Measurements from ENCODE around the gene SH2D1A.
"Not testable (repeated sequence)": the region's sequence is repeated elsewhere in the genome, so short reads cannot be mapped to it uniquely, and the experiment has no call there.

The SH2D1A gene

GRCh38 chrX:124346117-124346876 lies at the start of gene SH2D1A:
Gene SH2D1A, plus strand, starts transcription at chrX:124346563. Its CDS starts 80 bp downstream, at chrX:124346643.
- peak; percentile 5 for DNase-seq

- DNase-seq = not testable (repeated sequence)
Measured at GRCh38 chrX:124299323-124299722, 47.0 kb upstream of the SH2D1A start.

GRCh38 chrX:124300405-124300804 lies 46.0 kb upstream of the SH2D1A start:
- no peak for DNase-seq

DNA sequence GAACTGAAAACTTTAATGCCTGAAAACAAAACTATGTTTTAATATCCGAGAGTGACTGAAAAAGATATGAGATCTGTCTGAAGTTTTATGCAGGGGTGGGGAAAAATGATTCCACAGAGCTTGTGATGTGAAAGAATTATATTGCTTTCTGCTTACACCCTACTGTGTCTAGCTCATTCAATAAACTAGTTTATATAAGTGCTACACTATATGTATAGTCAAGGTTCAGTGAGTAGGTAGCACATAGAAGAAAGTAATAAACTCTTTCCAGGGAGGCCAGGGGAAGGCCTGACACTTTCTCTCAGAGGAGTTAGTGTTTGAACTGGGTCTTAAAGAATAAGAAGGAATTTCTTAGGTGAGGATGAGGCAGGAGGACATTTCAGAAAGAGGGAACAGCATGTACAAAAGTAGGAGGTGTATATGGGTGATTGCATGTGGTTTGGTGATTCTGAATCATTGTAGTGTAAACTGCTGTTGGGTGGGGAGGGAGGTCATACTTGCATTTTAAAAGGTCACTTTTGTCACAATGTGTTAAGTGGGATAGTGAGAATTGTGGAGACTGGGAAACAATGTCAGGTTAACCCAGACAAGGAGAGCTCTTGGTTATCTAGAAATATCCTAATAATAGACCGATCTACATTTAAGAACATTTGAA lies 39.0 kb upstream of the SH2D1A start:
- no peak for DNase-seq

DNA sequence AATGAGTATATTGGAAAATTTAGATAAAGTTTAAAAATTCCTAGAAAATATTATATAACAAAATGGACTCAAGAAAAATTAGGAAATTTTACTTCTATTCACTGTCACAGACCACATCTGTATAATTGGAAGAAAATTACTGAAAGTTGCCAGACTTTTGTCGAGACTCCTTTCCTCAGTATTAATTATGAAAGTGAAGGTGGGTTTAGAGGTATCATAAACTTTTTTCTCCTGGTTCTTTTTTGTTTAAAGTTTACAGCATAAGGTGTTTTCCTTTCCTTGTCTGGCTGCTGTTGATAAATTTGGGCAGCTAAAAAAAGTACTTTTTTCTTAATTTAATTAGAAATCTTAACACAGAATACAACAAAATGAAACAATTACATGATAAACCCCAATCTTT lies 20.6 kb upstream of the SH2D1A start:
- DNase-seq = no peak

GRCh38 chrX:124328765-124329164 lies 17.6 kb upstream of the SH2D1A start:
- no peak for DNase-seq

DNA sequence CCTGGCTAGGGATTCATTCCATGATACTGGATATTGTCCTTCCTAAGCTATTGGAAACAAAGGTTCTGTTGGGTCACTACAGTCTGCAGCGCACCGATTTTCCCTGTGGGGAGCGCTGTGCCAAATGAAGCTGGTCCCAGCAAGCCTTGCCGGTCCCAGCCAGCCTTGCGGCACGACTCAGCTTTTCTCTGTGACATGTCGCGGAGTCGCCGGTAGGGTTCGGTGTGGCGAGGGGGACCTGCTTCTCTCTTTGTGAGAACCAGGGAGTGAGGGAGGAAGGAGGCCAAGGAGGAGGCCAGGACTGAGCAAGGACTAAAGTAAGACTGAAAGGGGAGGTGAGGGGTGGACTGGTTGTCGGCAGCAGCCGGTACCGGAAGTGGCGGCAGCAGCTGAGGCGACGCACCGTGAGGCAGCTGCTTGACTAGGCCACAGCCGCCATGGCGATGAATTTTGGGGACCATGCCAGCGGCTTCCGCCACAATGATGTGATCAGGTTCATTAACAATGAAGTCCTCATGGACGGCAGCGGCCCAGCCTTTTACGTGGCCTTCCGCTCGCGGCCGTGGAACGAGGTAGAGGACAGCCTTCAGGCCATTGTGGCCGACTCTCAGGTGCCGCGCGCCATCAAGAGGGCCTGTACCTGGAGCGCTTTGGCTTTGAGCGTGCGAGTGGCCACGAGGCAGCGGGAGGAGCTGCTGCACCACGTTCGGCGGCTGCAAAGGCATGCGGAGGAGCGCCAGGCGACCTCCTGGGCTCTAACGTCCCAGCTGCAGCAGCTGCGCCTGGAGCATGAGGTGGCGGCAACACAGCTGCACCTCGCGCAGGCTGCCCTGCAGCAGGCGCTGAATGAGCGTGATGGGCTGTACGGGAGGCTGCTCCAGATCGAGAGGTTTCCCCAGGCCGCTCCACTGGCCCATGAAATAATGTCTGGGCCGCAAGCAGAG lies 13.6 kb upstream of the SH2D1A start, which contains the start of gene TEX13D:
TSS of gene TEX13D (plus strand) at position 180 of the 944 bp plus-strand sequence. CDS start at position 438, 258 bp downstream.
- DNase-seq = no peak

GRCh38 chrX:124333862-124334261 lies 12.5 kb upstream of the SH2D1A start:
- DNase-seq = no peak

DNA sequence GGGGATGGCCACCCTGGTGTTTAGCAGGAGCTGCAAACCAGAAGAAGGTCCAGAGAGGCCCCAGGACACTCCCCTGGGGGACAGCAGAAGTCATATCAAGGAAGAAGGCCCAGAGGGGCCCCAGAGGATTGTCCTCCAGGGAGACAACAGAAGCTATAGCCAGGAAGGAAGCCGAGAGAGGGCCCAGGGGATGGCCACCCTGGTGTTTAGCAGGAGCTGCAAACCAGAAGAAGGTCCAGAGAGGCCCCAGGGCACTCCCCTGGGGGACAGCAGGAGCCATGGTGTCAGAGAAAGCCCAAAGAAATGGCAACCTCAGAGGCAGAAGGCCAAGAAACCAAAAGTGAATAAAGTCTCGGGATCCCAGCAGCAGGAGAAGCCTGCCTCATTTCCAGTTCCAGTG lies 11.8 kb upstream of the SH2D1A start:
- not testable (repeated sequence) for DNase-seq

DNA sequence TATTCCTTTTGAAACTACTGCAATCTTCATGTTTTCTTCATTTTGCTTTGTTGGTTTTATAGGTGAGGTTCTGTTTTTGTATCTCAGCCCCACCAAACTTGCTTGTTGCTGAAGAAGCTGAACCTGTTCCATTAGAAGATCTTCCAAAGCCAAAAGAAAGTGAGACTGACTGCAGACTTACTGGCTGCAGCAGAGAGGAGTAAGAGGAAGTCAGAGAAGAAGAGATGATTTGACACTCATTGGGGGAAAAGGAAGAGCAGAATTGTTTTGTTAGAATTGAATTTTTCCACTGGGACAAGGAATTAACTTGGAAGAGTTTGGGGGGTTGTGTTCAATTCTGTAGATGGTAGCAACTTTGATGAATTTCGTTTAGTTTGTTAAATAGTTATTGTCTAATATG lies 10.8 kb upstream of the SH2D1A start:
- DNase-seq = no peak

DNA sequence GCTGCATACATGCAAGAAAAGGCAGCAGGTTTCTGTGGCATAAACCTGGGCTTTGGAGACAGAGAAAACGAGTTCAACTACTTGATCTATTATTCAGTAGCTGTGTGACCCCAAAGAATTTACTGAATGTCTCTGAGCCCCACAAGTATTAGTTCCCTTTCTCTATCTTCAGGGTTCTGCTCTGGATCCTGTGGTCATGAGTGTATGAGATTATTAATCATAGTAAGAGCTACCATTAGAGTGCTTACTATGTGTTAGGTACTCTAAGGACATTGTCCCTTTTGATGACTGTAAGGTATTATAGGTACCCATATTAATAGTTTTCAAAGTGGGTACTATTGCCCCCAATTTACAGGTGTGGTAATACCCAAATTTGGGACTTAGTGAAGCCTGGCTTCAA lies 8.4 kb upstream of the SH2D1A start:
- DNase-seq = no peak

- no peak for DNase-seq
Measured at GRCh38 chrX:124338733-124339514, 7.4 kb upstream of the SH2D1A start.

DNA sequence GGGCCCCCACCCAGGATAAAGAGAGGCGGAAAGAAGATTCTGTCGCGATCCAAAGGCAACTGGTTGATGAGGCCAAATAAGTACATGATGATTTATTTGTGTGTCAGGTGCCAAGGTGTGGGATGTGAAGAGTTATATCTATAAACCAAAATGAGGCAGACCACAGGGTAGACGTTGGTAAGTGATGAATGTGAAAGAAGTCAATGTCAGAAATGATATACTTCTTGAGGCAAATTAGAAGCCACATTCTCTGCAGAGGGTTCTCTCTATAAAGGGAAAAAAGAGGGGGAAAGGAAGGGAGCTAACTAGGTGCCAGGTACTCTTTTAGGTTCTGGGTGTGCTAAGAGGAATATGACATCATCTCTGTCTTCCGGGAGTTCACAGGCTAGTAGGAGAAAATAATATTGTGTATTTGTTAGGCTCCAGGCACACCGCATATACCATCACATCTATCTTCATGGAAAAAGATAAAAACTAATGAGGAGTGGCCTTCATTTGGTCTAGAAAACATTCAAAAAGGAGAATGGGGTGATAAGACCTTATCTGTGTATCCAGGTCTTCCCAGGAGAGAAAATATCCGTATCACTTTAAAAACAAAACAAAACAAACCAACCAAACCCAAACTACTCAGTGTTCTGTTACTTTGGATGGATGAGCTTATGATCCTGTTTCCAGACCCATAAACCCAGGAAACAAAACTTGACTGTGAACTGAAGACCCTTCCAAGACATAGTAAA lies 4.8 kb upstream of the SH2D1A start:
- DNase-seq = no peak

GRCh38 chrX:124342174-124342867 lies 4.0 kb upstream of the SH2D1A start:
- DNase-seq = peak; percentile 0

DNA sequence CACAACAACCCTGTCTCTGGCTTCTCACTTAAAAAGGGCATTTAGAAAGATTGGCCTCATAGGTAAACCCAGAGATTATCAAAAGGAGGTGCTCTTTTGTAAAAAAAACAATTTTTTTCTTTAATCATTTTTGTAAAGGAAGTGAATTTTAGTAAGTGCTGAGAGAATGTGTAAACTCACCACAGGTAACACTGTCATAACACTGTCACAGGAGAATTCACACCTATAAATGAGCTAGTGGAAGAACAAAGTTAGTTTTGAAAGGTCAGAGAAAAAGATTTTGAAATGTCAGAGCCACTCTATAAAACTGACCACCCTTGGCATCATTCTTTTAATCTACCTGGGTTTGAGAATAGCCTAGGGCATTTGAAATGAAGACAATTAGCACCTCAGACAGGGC lies 3.3 kb upstream of the SH2D1A start:
- no peak for DNase-seq

GRCh38 chrX:124344246-124344645 lies 2.1 kb upstream of the SH2D1A start:
- no peak for DNase-seq

GRCh38 chrX:124346877-124347241 lies 496 bp downstream of the SH2D1A start:
- no peak for DNase-seq

DNA sequence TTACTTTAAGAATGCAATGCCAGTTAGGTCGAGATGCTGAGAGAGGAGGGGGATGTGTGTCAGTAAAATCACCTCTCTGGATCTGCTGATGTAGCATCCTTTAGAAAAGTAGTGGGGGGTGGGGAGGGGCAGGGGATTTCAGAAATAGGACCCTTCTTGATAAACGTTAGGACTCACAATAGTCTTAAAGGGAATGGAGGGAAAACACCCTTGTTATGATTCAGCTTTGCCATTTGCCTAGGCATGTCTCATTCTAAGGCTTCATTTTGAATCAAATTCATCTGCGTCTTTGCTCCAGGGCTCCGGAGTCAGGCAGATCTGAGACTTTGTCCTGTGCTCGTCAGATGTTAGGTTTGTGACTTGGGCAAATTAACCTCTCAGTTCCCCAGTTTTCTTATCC lies 879 bp downstream of the SH2D1A start:
- no peak for DNase-seq

- DNase-seq = peak; percentile 20
Measured at GRCh38 chrX:124348182-124348581, 1.8 kb downstream of the SH2D1A start.

GRCh38 chrX:124348885-124349453 lies 2.6 kb downstream of the SH2D1A start:
- peak; percentile 9 for DNase-seq

DNA sequence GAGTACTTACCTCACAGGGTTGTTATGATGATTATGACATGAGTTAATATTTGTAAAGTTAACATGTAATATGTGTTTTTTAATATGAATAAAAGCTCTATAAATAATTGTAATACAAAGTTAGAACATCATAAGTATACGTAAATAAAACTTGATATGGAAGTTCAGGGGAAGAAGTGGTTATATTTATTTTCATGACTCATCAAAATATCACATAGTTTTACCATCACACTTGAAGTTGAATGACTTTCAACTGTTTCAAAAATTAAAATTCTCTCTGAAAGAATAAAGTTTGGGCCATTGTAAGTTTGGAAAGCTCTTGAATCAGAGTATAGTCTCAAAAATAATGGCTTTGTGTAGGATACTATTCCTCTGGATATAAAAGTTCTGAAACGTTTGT lies 8.3 kb downstream of the SH2D1A start:
- no peak for DNase-seq

Measured in OCI-M1 (cell line).